ENCODE data around the gene ZC3H11A.

ZC3H11A gene

GRCh38 chr1:203763505-203763904 lies 31.9 kb upstream of the ZC3H11A start:
- Histone ChIP-seq H3K79me2 (ENCODE audit: control insufficient read depth, low read length) (no peaks in the 10 kb centered on the region), H3K4me2 (ENCODE audit: low read length) (no peak overlapping the region), H3K27ac (ENCODE audit: low read depth, low read length) (no peak overlapping the region), H3K27me3 (ENCODE audit: control insufficient read depth, low read length) (no peaks in the 10 kb centered on the region; the same call in 1 of the 2 replicates), H3K9me3 (ENCODE audit: control insufficient read depth, insufficient read depth, low read length) (no peaks in the 10 kb centered on the region), H3K9me2 (replicated peaks; ENCODE audit: control insufficient read depth, low read length) (no peaks in the 10 kb centered on the region), H3K4me1 (ENCODE audit: control insufficient read depth, low read length) (peaks cover 14% of the 10 kb centered on the region), H3K4me3 (ENCODE audit: low read length) (no peak overlapping the region), H3F3A (ENCODE audit: control insufficient read depth, insufficient read depth) (no peaks in the 10 kb centered on the region), H4K20me1 (ENCODE audit: control insufficient read depth, insufficient read depth, low read depth, low read length) (no peaks in the 10 kb centered on the region), H3K36me3 (ENCODE audit: control insufficient read depth, low read length) (no peaks in the 10 kb centered on the region)
- TF ChIP-seq EZH2phosphoT487 (IDR thresholded peaks at IDR 0.05; ENCODE audit: borderline replicate concordance, low read length), result no peak
- TF ChIP-seq CTCF (IDR thresholded peaks at IDR 0.05; ENCODE audit: low read depth, low read length, poor library complexity, severe bottlenecking), result no peak

GRCh38 chr1:203764105-203765028 lies 31.1 kb upstream of the ZC3H11A start:
- Histone ChIP-seq H3K36me3 (ENCODE audit: control insufficient read depth, low read length) (no peaks in the 10 kb centered on the region), H3K9me3 (ENCODE audit: control insufficient read depth, insufficient read depth, low read length) (no peaks in the 10 kb centered on the region), H3K79me2 (ENCODE audit: control insufficient read depth, low read length) (no peaks in the 10 kb centered on the region), H3K9me2 (replicated peaks; ENCODE audit: control insufficient read depth, low read length) (no peaks in the 10 kb centered on the region), H3K4me3 (ENCODE audit: low read length) (no peak overlapping the region), H3K4me2 (ENCODE audit: low read length) (peak overlapping the region; percentile 1; the same call in 1 of the 2 replicates), H3F3A (ENCODE audit: control insufficient read depth, insufficient read depth) (no peaks in the 10 kb centered on the region), H3K27ac (ENCODE audit: low read depth, low read length) (no peak overlapping the region), H4K20me1 (ENCODE audit: control insufficient read depth, insufficient read depth, low read depth, low read length) (no peaks in the 10 kb centered on the region), H3K27me3 (ENCODE audit: control insufficient read depth, low read length) (no peaks in the 10 kb centered on the region; the same call in 1 of the 2 replicates), H3K4me1 (ENCODE audit: control insufficient read depth, low read length) (peaks cover 14% of the 10 kb centered on the region)
- no peak for TF ChIP-seq CTCF (IDR thresholded peaks at IDR 0.05; ENCODE audit: low read depth, low read length, poor library complexity, severe bottlenecking)
- TF ChIP-seq EZH2phosphoT487 (IDR thresholded peaks at IDR 0.05; ENCODE audit: borderline replicate concordance, low read length), result no peak

DNA sequence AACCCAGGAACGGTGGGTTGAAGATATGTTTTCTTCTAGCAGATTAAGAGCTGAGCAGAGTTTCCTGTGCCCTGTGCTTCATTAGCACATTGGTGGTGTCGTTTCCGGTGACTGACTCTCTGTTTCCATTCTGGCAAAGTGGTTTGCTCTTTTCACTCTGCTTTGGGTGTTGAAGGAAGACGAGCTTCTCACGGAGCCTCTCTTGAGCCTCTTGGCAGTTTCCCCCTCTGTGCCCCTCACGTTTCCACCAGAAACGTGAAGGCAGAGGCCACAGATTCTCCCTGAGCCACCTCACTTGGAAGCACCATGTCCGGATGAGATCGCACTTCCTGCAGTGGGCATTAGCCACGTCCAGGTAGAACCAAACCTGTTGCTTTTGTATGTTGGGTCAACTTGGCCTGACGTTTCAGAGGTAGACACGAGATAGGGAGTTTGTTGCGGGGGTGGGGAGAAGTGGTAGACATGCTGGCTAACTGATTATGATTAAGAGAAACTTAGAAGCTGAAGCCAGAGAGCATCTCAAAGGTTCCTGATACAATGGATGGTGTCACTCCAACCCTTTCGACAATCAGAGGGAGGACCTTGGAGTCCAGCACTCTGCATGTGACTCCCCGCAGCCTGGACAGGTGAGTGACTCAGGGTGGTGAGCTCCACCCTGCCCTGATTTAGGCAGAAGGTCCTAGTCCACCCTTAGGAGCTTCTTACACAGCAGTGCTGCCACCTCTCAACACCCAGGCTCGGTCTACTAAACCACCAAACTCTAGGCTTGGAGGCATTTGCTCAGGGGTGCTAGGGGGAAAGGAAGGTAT lies 30.2 kb upstream of the ZC3H11A start, which contains the start of gene LAX1:
Gene LAX1, plus strand, starts transcription at position 155 of the 809 bp plus-strand sequence. Its CDS starts 383 bp downstream, at position 538.
- Histone ChIP-seq H3K36me3 (ENCODE audit: control insufficient read depth, low read length) (no peaks in the 10 kb centered on the region), H3K27ac (ENCODE audit: low read depth, low read length) (no peak within 1 kb of the TSS), H3K4me2 (ENCODE audit: low read length) (peak within 1 kb of the TSS; percentile 1; the same call in 1 of the 2 replicates), H3K9me3 (ENCODE audit: control insufficient read depth, insufficient read depth, low read length) (no peaks in the 10 kb centered on the region), H3K27me3 (ENCODE audit: control insufficient read depth, low read length) (no peaks in the 10 kb centered on the region; the same call in 1 of the 2 replicates), H3K4me3 (ENCODE audit: low read length) (no peak within 1 kb of the TSS; the same call in 1 of the 2 replicates), H3K4me1 (ENCODE audit: control insufficient read depth, low read length) (peaks cover 14% of the 10 kb centered on the region), H3K9me2 (replicated peaks; ENCODE audit: control insufficient read depth, low read length) (no peaks in the 10 kb centered on the region), H3F3A (ENCODE audit: control insufficient read depth, insufficient read depth) (no peaks in the 10 kb centered on the region), H4K20me1 (ENCODE audit: control insufficient read depth, insufficient read depth, low read depth, low read length) (no peaks in the 10 kb centered on the region), H3K79me2 (ENCODE audit: control insufficient read depth, low read length) (no peaks in the 10 kb centered on the region)
- no peak for TF ChIP-seq CTCF (IDR thresholded peaks at IDR 0.05; ENCODE audit: low read depth, low read length, poor library complexity, severe bottlenecking)
- no peak for TF ChIP-seq EZH2phosphoT487 (IDR thresholded peaks at IDR 0.05; ENCODE audit: borderline replicate concordance, low read length)

Measured in DOHH2 (cell line).